NCI-H2029 treated with DMSO at 0.1 percent for 48 hours (cell line): ENCODE measurements around the gene DUSP7.

ENCODE experiments used
- DNase-seq: peaks from one replicate; lab custom pipeline; 2025; lab: John Stamatoyannopoulos, UW

The DUSP7 gene

DNA sequence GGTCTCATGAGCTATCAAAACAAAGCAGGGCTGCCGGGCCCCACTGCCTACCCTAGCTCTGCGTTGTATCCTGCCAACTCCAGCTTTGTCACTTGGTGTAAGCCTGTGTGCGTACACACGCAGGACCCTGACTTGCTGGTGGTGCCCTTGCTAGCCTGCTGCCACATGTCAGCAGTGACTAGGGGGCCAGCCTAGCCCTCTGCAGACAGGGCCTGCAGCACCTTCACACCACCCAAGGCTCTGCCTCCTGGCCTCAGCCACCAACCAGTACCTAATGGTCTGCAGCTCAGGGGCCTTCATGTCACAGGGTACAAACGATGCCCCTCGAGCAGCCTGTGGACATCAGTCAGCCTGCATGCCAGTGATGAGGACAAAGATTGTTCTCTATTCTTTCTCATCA, 30.1 kb upstream of the DUSP7 start:
- DNase-seq = no peak

DNA sequence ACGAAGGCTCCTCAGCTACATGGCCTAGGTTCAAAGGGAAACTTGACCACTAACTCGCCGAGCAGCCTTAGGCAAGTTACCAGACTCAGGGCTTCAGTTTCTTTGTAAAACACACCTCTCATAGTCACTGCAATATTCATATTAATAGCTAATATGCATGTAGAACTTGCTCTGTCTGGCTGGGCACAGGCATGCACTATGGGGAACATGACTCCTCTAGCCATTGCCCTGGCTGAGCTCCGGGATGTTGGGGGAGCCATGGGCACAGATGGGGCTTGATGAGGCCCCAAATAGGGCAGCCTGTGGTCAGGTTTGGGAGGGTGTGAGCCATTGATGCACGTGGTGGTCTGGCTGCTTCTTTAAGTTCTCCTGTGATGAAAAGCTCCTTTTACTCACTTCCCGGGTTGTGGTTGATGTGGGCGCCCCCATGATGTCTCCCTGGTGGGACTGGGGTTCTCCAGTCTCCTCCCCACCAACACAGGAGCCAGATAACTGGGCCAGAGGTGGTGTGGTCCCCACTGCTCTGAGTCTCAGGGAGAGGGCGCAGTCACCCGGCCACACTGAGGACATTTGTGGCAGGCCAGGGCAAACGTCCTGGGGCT, 29.4 kb upstream of the DUSP7 start:
- DNase-seq = no peak

GRCh38 chr3:52084954-52085680, 28.7 kb upstream of the DUSP7 start:
- no peak for DNase-seq

GRCh38 chr3:52084216-52084945, 28.0 kb upstream of the DUSP7 start:
- no peak for DNase-seq

GRCh38 chr3:52083556-52084087, 27.3 kb upstream of the DUSP7 start:
- DNase-seq = no peak

GRCh38 chr3:52082951-52083350, 26.6 kb upstream of the DUSP7 start:
- no peak for DNase-seq

- DNase-seq = no peak
Observed at GRCh38 chr3:52080830-52081719, 24.7 kb upstream of the DUSP7 start.

- no peak for DNase-seq
Observed at GRCh38 chr3:52079958-52080357, 23.6 kb upstream of the DUSP7 start.

DNA sequence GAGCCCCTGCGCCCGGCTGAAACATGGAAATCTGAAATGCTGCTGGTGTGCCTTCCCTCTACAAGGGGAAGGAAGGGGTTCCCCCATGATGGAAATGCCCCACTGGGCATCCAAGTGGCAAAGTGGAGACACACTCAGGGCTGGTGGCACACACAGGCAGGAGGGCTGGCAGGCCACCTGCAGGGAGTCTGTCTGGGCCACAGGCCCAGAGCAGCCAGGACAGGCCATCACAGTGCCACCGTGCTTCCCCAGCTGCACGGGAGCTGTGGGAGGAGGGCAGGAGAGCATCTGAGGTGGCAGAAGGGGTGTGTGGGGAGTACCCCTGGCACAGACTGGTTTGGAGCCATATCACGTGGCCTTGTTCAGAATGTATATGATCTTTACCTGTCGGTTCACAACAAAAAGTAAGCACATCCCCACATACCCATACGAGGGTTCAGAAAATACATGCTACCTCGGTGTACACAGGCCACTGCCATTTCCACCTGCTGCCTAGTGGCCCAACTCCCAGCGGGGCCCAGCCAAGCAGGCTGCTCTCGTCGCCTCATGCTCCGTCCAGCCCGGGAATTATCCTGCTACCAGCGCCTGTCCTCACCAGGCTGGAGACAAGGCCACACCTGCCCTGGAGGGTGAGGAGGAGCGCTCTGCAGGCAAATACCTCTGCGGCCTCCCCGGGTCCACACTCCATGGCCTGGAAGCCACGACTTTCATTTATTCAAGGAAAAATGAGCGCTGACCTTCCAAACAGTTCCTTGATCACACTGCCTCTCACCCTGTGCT, 22.6 kb upstream of the DUSP7 start:
- DNase-seq = no peak

DNA sequence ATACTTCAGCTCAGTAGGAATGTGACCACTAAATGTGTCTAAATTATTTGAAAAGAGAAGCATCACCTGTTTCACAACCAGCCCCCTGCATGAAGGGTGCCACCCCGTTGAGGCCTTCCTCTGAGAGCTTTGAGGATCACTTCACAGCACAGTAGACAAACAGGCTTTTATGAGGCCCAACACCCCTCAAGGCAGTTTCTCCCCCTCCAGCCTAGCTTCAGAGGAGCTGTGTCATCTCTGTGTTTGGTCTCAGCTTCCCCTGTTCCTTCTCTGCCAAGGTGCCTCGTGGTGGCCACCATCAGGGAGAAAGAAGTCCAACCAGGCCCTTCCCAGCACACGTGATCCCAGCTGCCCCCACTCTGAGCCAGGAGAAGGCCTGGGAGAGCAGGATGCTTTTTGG, 21.6 kb upstream of the DUSP7 start:
- DNase-seq = no peak

DNA sequence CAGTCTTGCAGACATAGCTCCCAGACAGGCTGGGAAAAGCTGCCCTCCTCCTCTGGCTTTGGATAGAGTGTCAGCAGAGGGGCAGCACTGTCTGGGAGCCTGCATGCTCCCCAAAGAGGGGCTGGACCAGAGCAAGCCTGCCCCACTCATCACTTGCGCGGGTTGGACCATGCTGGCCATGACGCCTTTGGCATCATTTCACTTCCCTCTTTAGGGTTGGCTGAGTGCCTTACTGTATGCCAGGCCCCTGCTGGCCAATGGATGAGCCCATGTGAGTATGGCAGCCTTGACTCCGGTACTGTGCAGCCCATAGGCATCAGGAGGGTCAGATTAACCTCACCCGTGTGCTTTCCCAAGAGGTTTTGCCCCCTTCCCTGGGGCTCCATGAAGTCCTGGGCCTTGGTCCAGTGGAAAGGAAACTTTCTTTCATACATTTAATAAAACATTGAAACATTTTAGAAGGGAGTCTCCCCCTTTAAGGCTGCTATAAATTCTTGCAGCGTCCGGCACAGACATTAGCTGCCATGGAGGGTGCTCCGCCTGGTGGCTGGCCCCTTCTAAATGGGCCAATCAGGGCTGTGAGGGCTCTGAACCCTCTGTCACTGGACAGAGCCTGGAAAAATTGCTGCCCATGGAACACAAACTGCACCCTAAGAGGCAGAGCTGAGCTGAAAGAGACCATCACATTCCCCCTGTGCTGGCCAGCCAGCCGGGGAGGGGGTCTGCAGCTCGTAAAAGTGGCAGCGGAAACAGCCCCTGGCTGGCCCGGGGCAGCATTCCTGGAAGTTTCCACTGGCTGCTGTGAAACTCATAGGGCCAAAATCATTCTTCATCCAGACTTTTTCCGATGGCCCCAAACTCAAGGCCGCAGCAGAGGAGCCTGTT, 20.8 kb upstream of the DUSP7 start:
- DNase-seq = no peak

DNA sequence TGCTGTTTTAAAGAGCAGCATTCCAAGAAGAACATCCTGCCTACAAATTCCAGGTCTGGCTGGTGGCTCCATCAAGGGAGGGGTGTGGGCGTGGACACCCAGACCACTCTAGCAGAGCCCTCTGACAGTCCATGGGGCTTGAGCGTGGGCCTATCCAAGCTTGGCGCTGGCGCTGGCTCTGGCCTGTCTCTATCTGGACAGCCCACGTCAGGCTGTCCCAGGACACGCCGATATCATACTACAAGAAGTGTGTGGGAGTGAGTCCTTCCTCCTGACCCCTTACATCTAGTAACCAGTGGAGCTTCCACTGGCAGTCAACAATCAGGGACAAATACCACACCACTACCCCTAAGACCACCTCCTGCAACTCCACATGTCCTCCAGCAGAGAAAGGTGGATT, 17.1 kb upstream of the DUSP7 start:
- DNase-seq = no peak

- no peak for DNase-seq
Observed at GRCh38 chr3:52072471-52072870, 16.1 kb upstream of the DUSP7 start.

- DNase-seq = no peak
Observed at GRCh38 chr3:52072020-52072419, 15.6 kb upstream of the DUSP7 start.

DNA sequence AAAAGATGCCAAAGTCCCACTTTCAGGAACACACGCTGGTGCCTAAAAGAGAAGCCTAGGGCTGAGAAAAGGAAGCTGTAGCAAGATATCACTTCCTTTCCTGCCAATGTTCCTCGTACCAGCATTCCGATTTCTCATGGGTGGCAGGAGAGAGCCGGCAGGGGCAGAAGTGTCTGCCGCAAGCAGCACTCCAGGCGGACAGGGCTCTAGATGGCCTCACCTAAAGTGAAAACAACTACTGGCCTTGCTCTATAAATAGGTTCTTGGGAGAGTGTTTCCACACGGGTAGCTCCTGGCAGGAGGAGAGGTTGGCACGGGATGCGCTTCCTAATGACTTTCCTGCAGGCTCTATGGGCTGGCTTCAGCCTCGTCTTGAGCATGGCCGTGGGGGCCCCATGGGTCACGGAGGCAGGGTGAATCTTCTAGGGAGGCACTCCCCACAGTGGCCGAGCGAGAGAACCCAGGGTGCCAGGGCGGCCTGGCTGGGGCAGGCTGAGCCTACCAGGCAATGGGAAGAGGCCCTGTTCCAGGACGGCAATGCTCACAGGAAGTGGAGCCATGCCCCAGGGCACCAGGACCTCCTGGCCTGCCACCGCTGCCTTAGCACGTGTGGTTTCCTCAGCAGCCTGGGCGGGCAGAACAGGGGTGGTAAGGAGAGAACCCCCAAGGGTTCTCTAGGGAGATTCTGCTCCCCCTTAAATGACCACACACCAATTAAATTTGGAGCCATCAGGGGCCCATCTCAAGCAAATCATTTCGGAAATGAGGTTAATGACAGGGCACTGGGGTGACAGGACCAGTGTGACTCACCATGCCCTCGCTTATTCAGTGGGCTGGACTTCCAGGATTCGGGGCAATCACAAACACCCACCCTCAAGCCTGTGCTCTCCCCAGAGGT, 14.6 kb upstream of the DUSP7 start:
- no peak for DNase-seq

DNA sequence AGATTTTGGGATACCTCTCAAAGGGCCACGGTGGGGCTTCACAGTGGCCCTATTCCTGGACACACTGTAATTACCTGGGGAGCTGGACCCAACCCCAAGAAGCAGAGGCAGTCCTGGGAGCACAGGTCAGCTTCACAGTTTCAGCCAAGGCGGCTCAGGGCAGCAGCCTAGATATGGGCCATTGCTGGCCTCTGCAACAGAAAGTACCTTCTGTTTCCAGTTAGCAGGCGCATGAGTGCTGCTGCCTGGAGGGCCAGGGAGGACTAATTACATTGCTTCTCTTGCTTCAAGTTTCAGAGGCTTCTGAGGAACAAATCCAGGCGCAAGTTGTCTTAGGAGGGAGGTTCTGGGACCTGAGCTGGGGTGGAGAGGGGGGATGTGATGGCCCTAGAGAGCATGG, 13.5 kb upstream of the DUSP7 start:
- DNase-seq = no peak

DNA sequence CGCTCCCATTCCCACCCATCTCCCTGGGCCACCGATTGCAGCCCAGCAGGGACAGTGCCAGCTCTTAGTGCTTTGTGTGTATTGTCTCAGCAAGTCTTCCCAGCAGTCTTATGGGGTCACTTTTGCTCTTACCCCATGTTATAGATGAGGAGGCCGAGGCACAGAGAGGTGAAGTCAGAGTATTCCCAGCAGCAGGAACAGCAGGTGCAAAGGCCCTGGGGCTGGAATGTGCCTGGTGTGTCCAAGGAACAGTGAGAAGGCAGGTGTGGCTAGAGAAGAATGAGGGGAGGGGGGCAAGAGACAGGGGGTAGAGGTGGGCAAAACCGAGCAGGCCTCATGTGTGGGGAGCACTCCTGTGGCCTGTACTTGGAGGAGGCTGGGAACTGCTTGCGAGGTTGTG, 12.8 kb upstream of the DUSP7 start:
- no peak for DNase-seq

DNA sequence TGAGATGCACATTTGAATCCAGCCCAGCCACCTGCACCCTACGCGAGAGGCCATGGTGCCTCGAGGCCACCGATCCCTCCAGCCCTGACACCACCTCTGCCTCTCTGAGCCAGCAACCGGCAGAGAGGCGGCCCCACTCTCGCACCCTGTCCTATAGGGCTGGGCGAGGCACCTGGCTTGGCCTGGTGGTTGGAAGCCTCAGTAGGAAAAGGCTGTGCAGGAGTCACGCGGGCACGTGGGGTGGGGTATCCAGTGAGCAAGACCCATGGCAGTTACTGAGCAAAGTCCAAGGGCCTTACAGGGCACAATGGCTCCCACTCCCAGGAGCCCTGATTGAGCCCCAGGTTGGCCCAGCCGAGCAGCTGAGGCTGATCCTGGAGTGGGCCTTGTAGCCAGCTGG, 12.4 kb upstream of the DUSP7 start:
- no peak for DNase-seq

- DNase-seq = no peak
Observed at GRCh38 chr3:52068055-52068571, 11.7 kb upstream of the DUSP7 start.
